ENCODE data around the gene AP4E1. TPM values are rescaled to one million over a fixed set of nuclear protein-coding genes. Genes with fewer than 3 reads are reported as not detected.

The AP4E1 gene
- total RNA-seq, 2 experiments from 2014 or later: 7.6 to 14.8 TPM

DNA sequence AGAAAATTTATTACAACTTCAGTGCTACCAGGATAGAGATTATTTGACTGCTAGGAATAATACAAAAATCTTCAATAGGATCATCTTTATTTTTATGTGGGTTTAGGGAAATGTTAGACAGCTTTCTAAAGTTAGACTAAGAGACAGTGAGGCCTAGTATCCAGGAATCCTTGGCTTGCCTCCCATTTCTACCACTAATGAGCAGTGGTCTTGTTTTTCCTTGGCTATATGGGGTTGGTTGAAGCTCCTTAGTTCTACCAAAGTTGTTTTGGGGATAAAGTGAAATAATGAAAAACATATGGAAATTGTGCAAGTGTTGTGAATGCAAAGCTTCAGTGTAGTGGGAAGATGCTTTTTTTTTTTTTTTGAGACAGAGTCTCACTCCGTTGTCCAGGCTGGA is 16.8 kb downstream of the AP4E1 start:
- no peak for TF ChIP-seq EZH2phosphoT487 (IDR thresholded peaks at IDR 0.05; ENCODE audit: borderline replicate concordance, low read depth, low read length)
- TF ChIP-seq, protein P1, sequence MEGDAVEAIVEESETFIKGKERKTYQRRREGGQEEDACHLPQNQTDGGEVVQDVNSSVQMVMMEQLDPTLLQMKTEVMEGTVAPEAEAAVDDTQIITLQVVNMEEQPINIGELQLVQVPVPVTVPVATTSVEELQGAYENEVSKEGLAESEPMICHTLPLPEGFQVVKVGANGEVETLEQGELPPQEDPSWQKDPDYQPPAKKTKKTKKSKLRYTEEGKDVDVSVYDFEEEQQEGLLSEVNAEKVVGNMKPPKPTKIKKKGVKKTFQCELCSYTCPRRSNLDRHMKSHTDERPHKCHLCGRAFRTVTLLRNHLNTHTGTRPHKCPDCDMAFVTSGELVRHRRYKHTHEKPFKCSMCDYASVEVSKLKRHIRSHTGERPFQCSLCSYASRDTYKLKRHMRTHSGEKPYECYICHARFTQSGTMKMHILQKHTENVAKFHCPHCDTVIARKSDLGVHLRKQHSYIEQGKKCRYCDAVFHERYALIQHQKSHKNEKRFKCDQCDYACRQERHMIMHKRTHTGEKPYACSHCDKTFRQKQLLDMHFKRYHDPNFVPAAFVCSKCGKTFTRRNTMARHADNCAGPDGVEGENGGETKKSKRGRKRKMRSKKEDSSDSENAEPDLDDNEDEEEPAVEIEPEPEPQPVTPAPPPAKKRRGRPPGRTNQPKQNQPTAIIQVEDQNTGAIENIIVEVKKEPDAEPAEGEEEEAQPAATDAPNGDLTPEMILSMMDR (conservative IDR thresholded peaks at IDR 0.05; ENCODE audit: low read length): no peak
- Histone ChIP-seq H3K36me3 (ENCODE audit: insufficient read depth, low read length) (peaks cover 75% of the 10 kb centered on the region), H3K9me2 (ENCODE audit: insufficient read depth, low read length) (no peaks in the 10 kb centered on the region), H3K4me1 (ENCODE audit: insufficient read depth, low read length, poor library complexity, severe bottlenecking) (no peaks in the 10 kb centered on the region), H3K9me3 (ENCODE audit: low read length) (no peaks in the 10 kb centered on the region), H4K20me1 (ENCODE audit: insufficient read depth, low read length) (no peaks in the 10 kb centered on the region), H3K4me2 (ENCODE audit: low read length) (no peak overlapping the region), H3K79me2 (ENCODE audit: insufficient read depth, low read depth, low read length) (no peaks in the 10 kb centered on the region), H3K27ac (ENCODE audit: low read depth, low read length, poor library complexity, severe bottlenecking) (no peak overlapping the region), H2AFZ (ENCODE audit: low read length) (no peak overlapping the region), H3K4me3 (ENCODE audit: low read depth, low read length, poor library complexity, severe bottlenecking) (no peak overlapping the region)
- DNase-seq (ENCODE audit: low spot score): no peak
- ChIA-PET CTCF (ENCODE audit: unreplicated experiment) (no interaction called here), POLR2A (interaction anchor here (0.6 to 0.7 kb wide), 3 partner anchors 35 to 538 kb away, joined by 3 to 4 read pairs (median 3); no protein-coding TSS in a partner anchor)
- intact Hi-C loops (cut with micrococcal nuclease; ENCODE audit: unreplicated experiment): no loop called here
- no TSS peak for BruUV-seq (replicated peaks)

DNA sequence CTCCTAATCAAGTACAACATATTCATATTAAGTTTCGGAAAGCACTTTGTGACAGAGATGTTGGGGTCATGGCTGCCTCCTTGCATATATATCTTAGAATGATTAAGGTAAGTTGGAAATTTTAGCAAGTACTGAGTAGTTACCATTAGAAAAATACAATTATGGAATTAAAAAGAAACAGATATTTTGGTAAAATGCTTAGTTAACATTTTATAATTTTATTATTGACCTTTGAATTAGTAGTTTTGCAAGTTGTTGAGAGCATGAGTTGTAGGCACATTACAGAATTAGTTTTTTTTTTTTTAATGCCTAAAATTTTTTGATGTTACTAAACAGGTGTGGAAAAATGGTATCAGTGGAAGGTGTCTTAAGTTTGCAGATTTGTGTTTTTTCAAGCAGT is 20.6 kb downstream of the AP4E1 start:
- no peak for TF ChIP-seq EZH2phosphoT487 (IDR thresholded peaks at IDR 0.05; ENCODE audit: borderline replicate concordance, low read depth, low read length)
- TF ChIP-seq, protein P1 (conservative IDR thresholded peaks at IDR 0.05; ENCODE audit: low read length): no peak
- H2AFZ ChIP-seq (ENCODE audit: low read length): no peak overlapping the region
- no peaks in the 10 kb centered on the region for H3K9me3 ChIP-seq (ENCODE audit: low read length)
- H3K4me1 ChIP-seq (ENCODE audit: insufficient read depth, low read length, poor library complexity, severe bottlenecking): no peaks in the 10 kb centered on the region
- H4K20me1 ChIP-seq (ENCODE audit: insufficient read depth, low read length): no peaks in the 10 kb centered on the region
- H3K36me3 ChIP-seq (ENCODE audit: insufficient read depth, low read length): peaks cover 69% of the 10 kb centered on the region
- no peak overlapping the region for H3K27ac ChIP-seq (ENCODE audit: low read depth, low read length, poor library complexity, severe bottlenecking)
- CTCF ChIA-PET (ENCODE audit: unreplicated experiment): no interaction called here
- POLR2A ChIA-PET: interaction anchor here (0.6 kb wide), 1 partner anchor 236 kb away, joined by 3 read pairs; no protein-coding TSS in a partner anchor
- intact Hi-C loops (cut with micrococcal nuclease; ENCODE audit: unreplicated experiment): no loop called here
- H3K79me2 ChIP-seq (ENCODE audit: insufficient read depth, low read depth, low read length): no peaks in the 10 kb centered on the region
- no peak overlapping the region for H3K4me3 ChIP-seq (ENCODE audit: low read depth, low read length, poor library complexity, severe bottlenecking)
- no peaks in the 10 kb centered on the region for H3K9me2 ChIP-seq (ENCODE audit: insufficient read depth, low read length)
- no peak for DNase-seq (ENCODE audit: low spot score)
- no peak overlapping the region for H3K4me2 ChIP-seq (ENCODE audit: low read length)
- no TSS peak for BruUV-seq (replicated peaks)

DNA sequence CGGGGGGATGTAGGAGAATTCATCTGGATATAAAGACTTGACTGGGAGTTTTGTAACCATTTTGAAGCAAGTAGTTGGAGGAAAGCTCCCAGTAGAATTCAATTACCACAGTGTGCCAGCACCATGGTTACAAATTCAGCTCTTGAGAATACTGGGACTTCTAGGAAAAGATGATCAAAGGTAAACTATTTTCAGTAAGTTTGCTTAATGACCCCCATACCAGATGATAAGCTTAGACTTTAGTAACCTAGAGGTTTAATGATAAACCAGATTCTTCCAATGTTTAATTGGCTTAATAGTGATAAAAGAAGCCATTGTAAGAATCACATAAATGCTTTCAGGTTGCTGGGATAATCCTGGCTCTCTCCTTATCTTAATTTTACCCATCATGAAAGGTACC is 22.3 kb downstream of the AP4E1 start:
- Histone ChIP-seq H3K9me3 (ENCODE audit: low read length) (no peaks in the 10 kb centered on the region), H3K4me1 (ENCODE audit: insufficient read depth, low read length, poor library complexity, severe bottlenecking) (no peaks in the 10 kb centered on the region), H3K79me2 (ENCODE audit: insufficient read depth, low read depth, low read length) (no peaks in the 10 kb centered on the region), H2AFZ (ENCODE audit: low read length) (no peak overlapping the region), H3K4me3 (ENCODE audit: low read depth, low read length, poor library complexity, severe bottlenecking) (no peak overlapping the region), H3K27ac (ENCODE audit: low read depth, low read length, poor library complexity, severe bottlenecking) (no peak overlapping the region), H3K4me2 (ENCODE audit: low read length) (no peak overlapping the region), H3K9me2 (ENCODE audit: insufficient read depth, low read length) (no peaks in the 10 kb centered on the region), H4K20me1 (ENCODE audit: insufficient read depth, low read length) (no peaks in the 10 kb centered on the region), H3K36me3 (ENCODE audit: insufficient read depth, low read length) (peaks cover 63% of the 10 kb centered on the region)
- intact Hi-C loops (cut with micrococcal nuclease; ENCODE audit: unreplicated experiment): no loop called here
- no peak for DNase-seq (ENCODE audit: low spot score)
- TF ChIP-seq EZH2phosphoT487 (IDR thresholded peaks at IDR 0.05; ENCODE audit: borderline replicate concordance, low read depth, low read length): no peak
- TF ChIP-seq, protein P1 (conservative IDR thresholded peaks at IDR 0.05; ENCODE audit: low read length): no peak
- POLR2A ChIA-PET: interaction anchor here (0.6 kb wide), 1 partner anchor 329 kb away, joined by 3 read pairs; no protein-coding TSS in a partner anchor
- no TSS peak for BruUV-seq (replicated peaks)
- CTCF ChIA-PET (ENCODE audit: unreplicated experiment): no interaction called here

All from OCI-LY7 (cell line).